HL-60 (cell line): ENCODE measurements around the gene LRRC57.

Experiments used
- GABPA ChIP-seq: IDR thresholded peaks from 2 replicates; pipeline ENCODE4 v1.6.1; 2012; ENCODE audit warnings: low read depth
- POLR2AphosphoS5 ChIP-seq: IDR thresholded peaks from 2 replicates; pipeline ENCODE4 v1.6.1; 2012; ENCODE audit warnings: low read depth
- SPI1 ChIP-seq: IDR thresholded peaks from 2 replicates; pipeline ENCODE4 v1.6.1; 2012; ENCODE audit warnings: low read depth, mild to moderate bottlenecking, borderline replicate concordance
- TF ChIP-seq, protein P1 (sequence below): IDR thresholded peaks from one replicate; pipeline ENCODE4 v1.5.1; 2011; ENCODE audit warnings: low read length, control low read depth, inconsistent platforms; ENCODE audit not compliant: insufficient read depth
- TF ChIP-seq, protein P2 (sequence below): IDR thresholded peaks from 2 replicates; pipeline ENCODE4 v1.6.1; 2012; ENCODE audit warnings: low read depth; ENCODE audit not compliant: insufficient replicate concordance

DNA sequence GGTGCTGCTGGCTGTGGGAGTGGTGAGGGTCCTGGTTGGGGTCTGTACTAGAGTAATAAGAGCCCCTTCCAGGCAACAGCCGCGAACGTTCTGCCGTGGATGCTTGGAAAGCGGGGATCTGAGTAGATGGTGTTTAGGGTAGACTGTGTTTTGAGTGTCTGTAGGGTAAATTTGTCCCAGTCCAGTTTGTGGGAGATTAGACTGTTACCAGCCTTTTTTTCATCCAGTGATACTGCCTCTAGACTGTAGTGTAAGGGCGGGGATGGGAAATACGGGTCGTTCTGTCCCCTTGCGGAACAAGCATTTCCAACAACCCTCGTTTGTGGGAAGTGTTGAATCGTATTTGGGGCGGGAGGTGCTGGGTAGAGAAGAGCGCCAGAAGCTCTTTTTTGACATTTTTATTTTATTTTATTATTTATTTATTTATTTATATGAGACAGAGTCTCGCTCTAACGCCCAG, 469 bp upstream of the LRRC57 start:
- TF ChIP-seq, protein P1, sequence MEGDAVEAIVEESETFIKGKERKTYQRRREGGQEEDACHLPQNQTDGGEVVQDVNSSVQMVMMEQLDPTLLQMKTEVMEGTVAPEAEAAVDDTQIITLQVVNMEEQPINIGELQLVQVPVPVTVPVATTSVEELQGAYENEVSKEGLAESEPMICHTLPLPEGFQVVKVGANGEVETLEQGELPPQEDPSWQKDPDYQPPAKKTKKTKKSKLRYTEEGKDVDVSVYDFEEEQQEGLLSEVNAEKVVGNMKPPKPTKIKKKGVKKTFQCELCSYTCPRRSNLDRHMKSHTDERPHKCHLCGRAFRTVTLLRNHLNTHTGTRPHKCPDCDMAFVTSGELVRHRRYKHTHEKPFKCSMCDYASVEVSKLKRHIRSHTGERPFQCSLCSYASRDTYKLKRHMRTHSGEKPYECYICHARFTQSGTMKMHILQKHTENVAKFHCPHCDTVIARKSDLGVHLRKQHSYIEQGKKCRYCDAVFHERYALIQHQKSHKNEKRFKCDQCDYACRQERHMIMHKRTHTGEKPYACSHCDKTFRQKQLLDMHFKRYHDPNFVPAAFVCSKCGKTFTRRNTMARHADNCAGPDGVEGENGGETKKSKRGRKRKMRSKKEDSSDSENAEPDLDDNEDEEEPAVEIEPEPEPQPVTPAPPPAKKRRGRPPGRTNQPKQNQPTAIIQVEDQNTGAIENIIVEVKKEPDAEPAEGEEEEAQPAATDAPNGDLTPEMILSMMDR: no peak
- TF ChIP-seq POLR2AphosphoS5 (0 out of 2 replicates have a peak, but pooled peaks have one; percentile 5), SPI1 (no peak), GABPA (no peak)
- TF ChIP-seq, protein P2, sequence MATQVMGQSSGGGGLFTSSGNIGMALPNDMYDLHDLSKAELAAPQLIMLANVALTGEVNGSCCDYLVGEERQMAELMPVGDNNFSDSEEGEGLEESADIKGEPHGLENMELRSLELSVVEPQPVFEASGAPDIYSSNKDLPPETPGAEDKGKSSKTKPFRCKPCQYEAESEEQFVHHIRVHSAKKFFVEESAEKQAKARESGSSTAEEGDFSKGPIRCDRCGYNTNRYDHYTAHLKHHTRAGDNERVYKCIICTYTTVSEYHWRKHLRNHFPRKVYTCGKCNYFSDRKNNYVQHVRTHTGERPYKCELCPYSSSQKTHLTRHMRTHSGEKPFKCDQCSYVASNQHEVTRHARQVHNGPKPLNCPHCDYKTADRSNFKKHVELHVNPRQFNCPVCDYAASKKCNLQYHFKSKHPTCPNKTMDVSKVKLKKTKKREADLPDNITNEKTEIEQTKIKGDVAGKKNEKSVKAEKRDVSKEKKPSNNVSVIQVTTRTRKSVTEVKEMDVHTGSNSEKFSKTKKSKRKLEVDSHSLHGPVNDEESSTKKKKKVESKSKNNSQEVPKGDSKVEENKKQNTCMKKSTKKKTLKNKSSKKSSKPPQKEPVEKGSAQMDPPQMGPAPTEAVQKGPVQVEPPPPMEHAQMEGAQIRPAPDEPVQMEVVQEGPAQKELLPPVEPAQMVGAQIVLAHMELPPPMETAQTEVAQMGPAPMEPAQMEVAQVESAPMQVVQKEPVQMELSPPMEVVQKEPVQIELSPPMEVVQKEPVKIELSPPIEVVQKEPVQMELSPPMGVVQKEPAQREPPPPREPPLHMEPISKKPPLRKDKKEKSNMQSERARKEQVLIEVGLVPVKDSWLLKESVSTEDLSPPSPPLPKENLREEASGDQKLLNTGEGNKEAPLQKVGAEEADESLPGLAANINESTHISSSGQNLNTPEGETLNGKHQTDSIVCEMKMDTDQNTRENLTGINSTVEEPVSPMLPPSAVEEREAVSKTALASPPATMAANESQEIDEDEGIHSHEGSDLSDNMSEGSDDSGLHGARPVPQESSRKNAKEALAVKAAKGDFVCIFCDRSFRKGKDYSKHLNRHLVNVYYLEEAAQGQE: peak; percentile 15
